IMR-90 (cell line): ENCODE measurements around the gene MAB21L4. TPM values are rescaled to one million over a fixed set of nuclear protein-coding genes. Genes with fewer than 3 reads are reported as not detected.

Source experiments
- ATAC-seq: fragments of 200-7000 bp; cut with Tn5 transposase; 2 replicates; pipeline ENCODE4 v1.9.1; 2020; ENCODE audit warnings: low read depth, mild to moderate bottlenecking, moderate library complexity
- BruUV-seq: library from RNA; stranded (reverse); fragments of 400-500 nt; replicated peaks from 2 replicates; lab custom pipeline; 2021; lab: Mats Ljungman, UMichigan
- CTCF ChIA-PET: fragments of 300-600 bp; formaldehyde crosslinking; extraction: SDS; loops from one replicate; lab custom pipeline; 2021; ENCODE audit warnings: antibody characterized with exemption; lab: Yijun Ruan, JAX
- POLR2A ChIA-PET: fragments of 300-600 bp; sonication (Branson Sonifier 250); formaldehyde crosslinking; loops from one replicate; lab custom pipeline; 2022; ENCODE audit warnings: antibody characterized with exemption; ENCODE audit not compliant: unreplicated experiment; lab: Charles Lee
- DNase-seq: peaks from one replicate; pipeline ENCODE4 v3.0.0; 2013
- H2AFZ ChIP-seq: replicated peaks from 2 replicates; pipeline ENCODE3; 2013; ENCODE audit warnings: low read length, mild to moderate bottlenecking; ENCODE audit not compliant: poor library complexity
- H2AK5ac ChIP-seq: 2 replicates; pipeline ENCODE4 v1.6.1; 2013; ENCODE audit warnings: low read depth, low read length, inconsistent platforms
- H2AK9ac ChIP-seq: replicated peaks from 2 replicates; pipeline ENCODE3; 2013; ENCODE audit warnings: mild to moderate bottlenecking, low read depth, low read length, moderate library complexity; ENCODE audit not compliant: poor library complexity
- H2BK120ac ChIP-seq: 2 replicates; pipeline ENCODE4 v1.6.1; 2013; ENCODE audit warnings: low read depth, low read length, inconsistent platforms
- H2BK15ac ChIP-seq: 3 replicates; pipeline ENCODE4 v1.6.1; 2013; ENCODE audit warnings: low read depth, low read length, inconsistent platforms
- H2BK20ac ChIP-seq: 2 replicates; pipeline ENCODE4 v1.6.1; 2013; ENCODE audit warnings: low read depth, mild to moderate bottlenecking, inconsistent platforms, low read length, moderate library complexity
- H2BK5ac ChIP-seq: 2 replicates; pipeline ENCODE4 v1.6.1; 2013; ENCODE audit warnings: mild to moderate bottlenecking, low read depth, low read length, inconsistent platforms; ENCODE audit not compliant: poor library complexity, severe bottlenecking
- H3K14ac ChIP-seq: replicated peaks from 2 replicates; pipeline ENCODE4 v1.6.1; 2013; ENCODE audit warnings: low read depth, low read length, inconsistent platforms
- H3K18ac ChIP-seq: 2 replicates; pipeline ENCODE4 v1.6.1; 2013; ENCODE audit warnings: low read depth, low read length, control low read depth
- H3K23ac ChIP-seq: 2 replicates; pipeline ENCODE4 v1.6.1; 2013; ENCODE audit warnings: low read depth, low read length, inconsistent platforms
- H3K27ac ChIP-seq: 2 replicates; pipeline ENCODE4 v1.5.1; 2013; ENCODE audit warnings: mild to moderate bottlenecking, control low read depth, low read length; ENCODE audit not compliant: insufficient read depth
- H3K27me3 ChIP-seq: 2 replicates; pipeline ENCODE4 v1.6.1; 2013; ENCODE audit warnings: low read length; ENCODE audit not compliant: control insufficient read depth, insufficient read depth
- H3K36me3 ChIP-seq: 2 replicates; pipeline ENCODE4 v1.6.1; 2013; ENCODE audit warnings: low read length, mixed read lengths; ENCODE audit not compliant: control insufficient read depth, insufficient read depth
- H3K4ac ChIP-seq: 2 replicates; pipeline ENCODE4 v1.6.1; 2013; ENCODE audit warnings: low read depth, low read length, inconsistent platforms
- H3K4me1 ChIP-seq: 2 replicates; pipeline ENCODE4 v1.6.1; 2013; ENCODE audit warnings: low read length, mixed read lengths; ENCODE audit not compliant: control insufficient read depth, insufficient read depth
- H3K4me2 ChIP-seq: 2 replicates; pipeline ENCODE4 v1.6.1; 2013; ENCODE audit warnings: low read depth, mild to moderate bottlenecking, control low read depth, low read length, moderate library complexity
- H3K4me3 ChIP-seq: 2 replicates; pipeline ENCODE4 v1.5.1; 2013; ENCODE audit warnings: low read depth, mild to moderate bottlenecking, control low read depth, low read length, moderate library complexity; ENCODE audit not compliant: insufficient read depth
- H3K56ac ChIP-seq: 2 replicates; pipeline ENCODE4 v1.6.1; 2013; ENCODE audit warnings: low read length, inconsistent platforms; ENCODE audit not compliant: insufficient read depth; ENCODE audit errors: extremely low read depth
- H3K79me1 ChIP-seq, 2 experiments: 2 replicates each; pipeline ENCODE4 v1.6.1; 2013; ENCODE audit warnings: low read length in 2 of 2, inconsistent platforms in 1 of 2, low read depth in 1 of 2
- H3K9ac ChIP-seq: 2 replicates; pipeline ENCODE4 v1.6.1; 2013; ENCODE audit warnings: low read depth, low read length, control low read depth
- H3K9me1 ChIP-seq: 2 replicates; pipeline ENCODE4 v1.6.1; 2013; ENCODE audit warnings: low read length, inconsistent platforms; ENCODE audit not compliant: insufficient read depth
- H3K9me3 ChIP-seq: 2 replicates; pipeline ENCODE4 v1.6.1; 2013; ENCODE audit warnings: low read length; ENCODE audit not compliant: control insufficient read depth, insufficient read depth
- H4K20me1 ChIP-seq: 2 replicates; pipeline ENCODE4 v1.6.1; 2013; ENCODE audit warnings: low read length, inconsistent platforms; ENCODE audit not compliant: insufficient read depth
- H4K5ac ChIP-seq: 2 replicates; pipeline ENCODE4 v1.6.1; 2013; ENCODE audit warnings: mild to moderate bottlenecking, low read depth, low read length, control low read depth
- H4K8ac ChIP-seq, 2 experiments: 2 replicates each; pipeline ENCODE4 v1.6.1; 2013; ENCODE audit warnings: low read depth in 2 of 2, low read length in 2 of 2, control low read depth in 1 of 2, inconsistent platforms in 1 of 2
- H4K91ac ChIP-seq: 2 replicates; pipeline ENCODE4 v1.6.1; 2013; ENCODE audit warnings: low read depth, low read length, inconsistent platforms; ENCODE audit not compliant: insufficient read depth
- BHLHE40 ChIP-seq: fragments of 150-350 bp; IDR thresholded peaks from 2 replicates; pipeline ENCODE4 v1.6.1; 2016; ENCODE audit warnings: mild to moderate bottlenecking, low read depth, low read length
- CEBPB ChIP-seq: IDR thresholded peaks from 2 replicates; pipeline ENCODE4 v1.6.1; 2012; ENCODE audit warnings: low read depth, low read length, improper control_type of control experiment
- CHD1 ChIP-seq: IDR thresholded peaks from 2 replicates; pipeline ENCODE4 v1.6.1; 2012; ENCODE audit warnings: low read depth, low read length, improper control_type of control experiment
- FOS ChIP-seq: fragments of 150-350 bp; IDR thresholded peaks from 2 replicates; pipeline ENCODE4 v1.6.1; 2016; ENCODE audit warnings: low read depth, low read length
- MAFK ChIP-seq: IDR thresholded peaks from 2 replicates; pipeline ENCODE4 v1.6.1; 2012; ENCODE audit warnings: low read depth, low read length, improper control_type of control experiment
- MAZ ChIP-seq: IDR thresholded peaks from 2 replicates; pipeline ENCODE4 v1.6.1; 2012; ENCODE audit warnings: low read depth, mild to moderate bottlenecking, low read length, improper control_type of control experiment, moderate library complexity, borderline replicate concordance
- MXI1 ChIP-seq: IDR thresholded peaks from 2 replicates; pipeline ENCODE4 v1.6.1; 2012; ENCODE audit warnings: low read depth, mild to moderate bottlenecking, low read length, moderate library complexity, borderline replicate concordance
- NFE2L2 ChIP-seq: fragments of 150-350 bp; IDR thresholded peaks from 2 replicates; pipeline ENCODE4 v1.6.1; 2016; ENCODE audit warnings: low read depth, mild to moderate bottlenecking, low read length
- POLR2A ChIP-seq: IDR thresholded peaks from 2 replicates; pipeline ENCODE4 v1.6.1; 2012; ENCODE audit warnings: mild to moderate bottlenecking, low read depth, low read length
- RAD21 ChIP-seq: IDR thresholded peaks from 2 replicates; pipeline ENCODE4 v1.6.1; 2012; ENCODE audit warnings: low read length, improper control_type of control experiment
- RCOR1 ChIP-seq: IDR thresholded peaks from 2 replicates; pipeline ENCODE4 v1.6.1; 2012; ENCODE audit warnings: mild to moderate bottlenecking, low read length, improper control_type of control experiment; ENCODE audit not compliant: insufficient replicate concordance
- RFX5 ChIP-seq: IDR thresholded peaks from 2 replicates; pipeline ENCODE4 v1.8.0; 2012; ENCODE audit warnings: low read depth, mild to moderate bottlenecking, low read length, moderate library complexity
- SMC3 ChIP-seq: fragments of 150-350 bp; IDR thresholded peaks from 2 replicates; pipeline ENCODE4 v1.6.1; 2016; ENCODE audit warnings: low read depth, mild to moderate bottlenecking, antibody characterized with exemption, low read length, moderate library complexity
- WGBS, 2 experiments: methylation state at CpG; one replicate each; pipeline versions ENCODE4 v1.1.5 to v1.1.7; 2013; ENCODE audit warnings: missing lambda C conversion rate in 2 of 2; ENCODE audit not compliant: insufficient read length in 1 of 2; ENCODE audit errors: extremely low coverage in 2 of 2; 5-methylcytosine and 5-hydroxymethylcytosine counted together
- dilution Hi-C: fragments of 300-500 bp; cut with HindIII; formaldehyde crosslinking; loops from one replicate; pipeline ENCODE4 v1.14.3; 2018; ENCODE audit warnings: low sequenced_read_pairs; ENCODE audit not compliant: unreplicated experiment
- in situ Hi-C: fragments of 300-500 bp; cut with MboI; formaldehyde crosslinking; loops from 3 replicates; pipeline ENCODE4 v1.14.3; 2019; ENCODE audit warnings: low sequenced_read_pairs, inconsistent platforms, mixed read lengths
- intact Hi-C: fragments of 100-400 bp; cut with micrococcal nuclease; formaldehyde crosslinking; loops from 2 replicates; pipeline ENCODE4 v1.10.0; 2022
- polyA plus RNA-seq, 3 experiments: library from polyadenylated mRNA; depleted of rRNA; stranded (reverse); fragments of >200 nt; gene quantifications; 2 replicates each; pipeline ENCODE4 v1.2.3, GENCODE V29; 2012; ENCODE audit warnings: low replicate concordance in 1 of 3
- total RNA-seq: library from RNA; depleted of rRNA; stranded (reverse); fragments of >200 nt; gene quantifications from 2 replicates; pipeline ENCODE4 v1.2.3, GENCODE V29; 2012
- TF ChIP-seq, protein P1 (sequence below): fragments of 150-350 bp; IDR thresholded peaks from 2 replicates; pipeline ENCODE4 v1.6.1; 2017; ENCODE audit warnings: mild to moderate bottlenecking, antibody characterized with exemption, low read length, low read depth
- TF ChIP-seq, protein P2 (sequence below): conservative IDR thresholded peaks from 2 replicates; pipeline ENCODE4 v1.5.1; 2012; ENCODE audit warnings: mild to moderate bottlenecking, low read depth, low read length, improper control_type of control experiment
- TF ChIP-seq, protein P3 (sequence below): fragments of 150-350 bp; IDR thresholded peaks from 2 replicates; pipeline ENCODE4 v1.6.1; 2016; ENCODE audit warnings: low read depth, mild to moderate bottlenecking, low read length, moderate library complexity, borderline replicate concordance

Gene MAB21L4
- total and polyA plus RNA-seq, 2 of the 4 experiments (the other 2 are of a cell fraction), result not detected

DNA sequence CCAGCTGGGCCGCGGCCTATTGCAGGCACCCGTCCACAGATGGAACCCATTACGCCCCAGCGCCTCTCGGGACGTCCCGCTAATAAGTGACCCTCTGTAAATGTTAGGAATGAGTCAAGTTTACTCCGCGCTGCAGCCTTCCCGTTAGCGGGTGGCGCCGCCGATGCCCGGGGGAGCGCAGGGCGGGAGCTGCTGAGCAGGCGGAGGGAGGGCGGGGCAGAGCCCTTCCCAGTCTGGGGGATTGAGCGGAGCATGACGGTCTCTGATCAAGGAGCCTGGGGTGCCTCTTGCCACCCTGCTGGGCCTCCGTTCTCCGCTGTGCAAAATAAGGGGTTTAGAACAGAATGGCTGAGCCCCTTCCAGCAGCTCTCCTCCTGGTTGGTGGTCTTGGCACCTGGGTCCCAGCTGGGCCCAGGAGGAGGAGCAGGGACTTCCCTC is 20.6 kb upstream of the MAB21L4 start:
- peak; percentile 84 for DNase-seq

More for the DNA sequence above, 20.6 kb upstream of the MAB21L4 start:
- CTCF ChIA-PET, result no interaction called here
- no peaks in the 10 kb centered on the region for H3K27me3 ChIP-seq
- no peak overlapping the region for H3K4me3 ChIP-seq
- peak overlapping the region; percentile 73; the same call in 1 of the 2 replicates for H3K18ac ChIP-seq
- ATAC-seq, result peak; percentile 81
- H2BK20ac ChIP-seq, result peak overlapping the region; percentile 86; the same call in 1 of the 2 replicates
- H3K4me2 ChIP-seq, result peak overlapping the region; percentile 58; the same call in 1 of the 2 replicates
- POLR2A ChIA-PET, result no interaction called here
- intact Hi-C loops, result no loop called here
- H2AK5ac ChIP-seq, result peak overlapping the region; percentile 54
- peak overlapping the region; percentile 81; the same call in 1 of the 2 replicates for H3K14ac ChIP-seq
- TF ChIP-seq, protein P1, sequence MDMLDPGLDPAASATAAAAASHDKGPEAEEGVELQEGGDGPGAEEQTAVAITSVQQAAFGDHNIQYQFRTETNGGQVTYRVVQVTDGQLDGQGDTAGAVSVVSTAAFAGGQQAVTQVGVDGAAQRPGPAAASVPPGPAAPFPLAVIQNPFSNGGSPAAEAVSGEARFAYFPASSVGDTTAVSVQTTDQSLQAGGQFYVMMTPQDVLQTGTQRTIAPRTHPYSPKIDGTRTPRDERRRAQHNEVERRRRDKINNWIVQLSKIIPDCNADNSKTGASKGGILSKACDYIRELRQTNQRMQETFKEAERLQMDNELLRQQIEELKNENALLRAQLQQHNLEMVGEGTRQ, result no peak
- TF ChIP-seq MAFK (no peak), MAZ (peak; percentile 91), SMC3 (no peak), RAD21 (no peak; the same call in 1 of the 2 replicates), RCOR1 (no peak), BHLHE40 (0 out of 2 replicates have a peak, but pooled peaks have one; percentile 17), CHD1 (no peak), NFE2L2 (no peak), RFX5 (no peak), CEBPB (no peak), POLR2A (no peak), FOS (peak; percentile 64; the same call in 1 of the 2 replicates), MXI1 (no peak)
- TF ChIP-seq, protein P2, sequence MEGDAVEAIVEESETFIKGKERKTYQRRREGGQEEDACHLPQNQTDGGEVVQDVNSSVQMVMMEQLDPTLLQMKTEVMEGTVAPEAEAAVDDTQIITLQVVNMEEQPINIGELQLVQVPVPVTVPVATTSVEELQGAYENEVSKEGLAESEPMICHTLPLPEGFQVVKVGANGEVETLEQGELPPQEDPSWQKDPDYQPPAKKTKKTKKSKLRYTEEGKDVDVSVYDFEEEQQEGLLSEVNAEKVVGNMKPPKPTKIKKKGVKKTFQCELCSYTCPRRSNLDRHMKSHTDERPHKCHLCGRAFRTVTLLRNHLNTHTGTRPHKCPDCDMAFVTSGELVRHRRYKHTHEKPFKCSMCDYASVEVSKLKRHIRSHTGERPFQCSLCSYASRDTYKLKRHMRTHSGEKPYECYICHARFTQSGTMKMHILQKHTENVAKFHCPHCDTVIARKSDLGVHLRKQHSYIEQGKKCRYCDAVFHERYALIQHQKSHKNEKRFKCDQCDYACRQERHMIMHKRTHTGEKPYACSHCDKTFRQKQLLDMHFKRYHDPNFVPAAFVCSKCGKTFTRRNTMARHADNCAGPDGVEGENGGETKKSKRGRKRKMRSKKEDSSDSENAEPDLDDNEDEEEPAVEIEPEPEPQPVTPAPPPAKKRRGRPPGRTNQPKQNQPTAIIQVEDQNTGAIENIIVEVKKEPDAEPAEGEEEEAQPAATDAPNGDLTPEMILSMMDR, result 0 out of 2 replicates have a peak, but pooled peaks have one; percentile 1
- TF ChIP-seq, protein P3, sequence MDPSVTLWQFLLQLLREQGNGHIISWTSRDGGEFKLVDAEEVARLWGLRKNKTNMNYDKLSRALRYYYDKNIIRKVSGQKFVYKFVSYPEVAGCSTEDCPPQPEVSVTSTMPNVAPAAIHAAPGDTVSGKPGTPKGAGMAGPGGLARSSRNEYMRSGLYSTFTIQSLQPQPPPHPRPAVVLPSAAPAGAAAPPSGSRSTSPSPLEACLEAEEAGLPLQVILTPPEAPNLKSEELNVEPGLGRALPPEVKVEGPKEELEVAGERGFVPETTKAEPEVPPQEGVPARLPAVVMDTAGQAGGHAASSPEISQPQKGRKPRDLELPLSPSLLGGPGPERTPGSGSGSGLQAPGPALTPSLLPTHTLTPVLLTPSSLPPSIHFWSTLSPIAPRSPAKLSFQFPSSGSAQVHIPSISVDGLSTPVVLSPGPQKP, result no peak
- no peak overlapping the region for H2BK15ac ChIP-seq
- peak overlapping the region; percentile 97 for H3K4ac ChIP-seq
- H3K9ac ChIP-seq, result no peak overlapping the region
- H2AK9ac ChIP-seq, result peak overlapping the region; percentile 86
- peak overlapping the region; percentile 95 for H4K91ac ChIP-seq
- H3K23ac ChIP-seq, result no peak overlapping the region
- no peaks in the 10 kb centered on the region for H4K20me1 ChIP-seq
- H3K9me1 ChIP-seq, result peaks cover 13% of the 10 kb centered on the region
- H2BK5ac ChIP-seq, result peak overlapping the region; percentile 22
- 2% methylated on average over 9 of the region's 24 CpGs; no CpG with 5 or more reads in 1 of the 2 experiments for WGBS, 2 experiments
- H3K27ac ChIP-seq, result peak overlapping the region; percentile 83
- peak overlapping the region; percentile 96 for H2BK120ac ChIP-seq
- no peaks in the 10 kb centered on the region for H3K79me1 ChIP-seq
- peak overlapping the region in 1 of 2 experiments; percentile 78; a peak in 3 of 4 replicates for H4K8ac ChIP-seq
- H2AFZ ChIP-seq, result peak overlapping the region; percentile 79
- no peak overlapping the region for H3K56ac ChIP-seq
- H3K4me1 ChIP-seq, result peaks cover 49% of the 10 kb centered on the region
- in situ Hi-C loops, result loop anchor here (5.0 kb wide), 1 partner anchor 71 kb away; no protein-coding TSS in a partner anchor
- H4K5ac ChIP-seq, result peak overlapping the region; percentile 84; the same call in 1 of the 2 replicates
- no peaks in the 10 kb centered on the region for H3K9me3 ChIP-seq
- dilution Hi-C loops, result no loop called here
- BruUV-seq, result no TSS peak
- no peaks in the 10 kb centered on the region for H3K36me3 ChIP-seq
